Mammary epithelial cell (primary cell): ENCODE data around the gene PDCD11.

ENCODE experiments used
- EZH2 ChIP-seq: IDR thresholded peaks from 2 replicates; pipeline ENCODE4 v1.6.1; 2012; ENCODE audit warnings: low read length, inconsistent platforms, borderline replicate concordance
- TF ChIP-seq, protein P1 (sequence below), 2 donors: IDR thresholded peaks in 1 of 2; conservative IDR thresholded peaks in 1 of 2; 2 replicates each; pipeline ENCODE4 v1.5.1; 2011 to 2012; ENCODE audit warnings: inconsistent platforms in 2 of 2, low read length in 2 of 2, mild to moderate bottlenecking in 2 of 2, control low read depth in 1 of 2, low read depth in 1 of 2; ENCODE audit not compliant: insufficient read depth in 1 of 2; ENCODE audit errors: extremely low read depth in 1 of 2

DNA sequence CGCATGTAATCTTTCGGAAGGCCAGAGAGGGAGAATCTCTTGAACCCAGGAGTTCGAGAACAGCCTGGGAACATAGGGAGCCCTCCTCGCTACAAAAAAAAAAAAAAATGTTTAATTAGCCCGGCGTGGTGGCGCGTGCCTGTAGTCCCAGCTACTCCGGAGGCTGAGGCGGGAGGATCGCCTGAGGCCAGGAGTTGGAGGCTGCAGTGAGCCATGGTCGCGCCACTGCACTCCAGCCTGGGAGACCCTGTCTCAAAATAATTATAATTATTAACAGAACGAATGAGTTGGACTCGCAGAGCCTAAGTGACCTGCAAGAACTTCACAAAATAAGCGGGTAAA lies 46.3 kb upstream of the PDCD11 start:
- TF ChIP-seq, protein P1, sequence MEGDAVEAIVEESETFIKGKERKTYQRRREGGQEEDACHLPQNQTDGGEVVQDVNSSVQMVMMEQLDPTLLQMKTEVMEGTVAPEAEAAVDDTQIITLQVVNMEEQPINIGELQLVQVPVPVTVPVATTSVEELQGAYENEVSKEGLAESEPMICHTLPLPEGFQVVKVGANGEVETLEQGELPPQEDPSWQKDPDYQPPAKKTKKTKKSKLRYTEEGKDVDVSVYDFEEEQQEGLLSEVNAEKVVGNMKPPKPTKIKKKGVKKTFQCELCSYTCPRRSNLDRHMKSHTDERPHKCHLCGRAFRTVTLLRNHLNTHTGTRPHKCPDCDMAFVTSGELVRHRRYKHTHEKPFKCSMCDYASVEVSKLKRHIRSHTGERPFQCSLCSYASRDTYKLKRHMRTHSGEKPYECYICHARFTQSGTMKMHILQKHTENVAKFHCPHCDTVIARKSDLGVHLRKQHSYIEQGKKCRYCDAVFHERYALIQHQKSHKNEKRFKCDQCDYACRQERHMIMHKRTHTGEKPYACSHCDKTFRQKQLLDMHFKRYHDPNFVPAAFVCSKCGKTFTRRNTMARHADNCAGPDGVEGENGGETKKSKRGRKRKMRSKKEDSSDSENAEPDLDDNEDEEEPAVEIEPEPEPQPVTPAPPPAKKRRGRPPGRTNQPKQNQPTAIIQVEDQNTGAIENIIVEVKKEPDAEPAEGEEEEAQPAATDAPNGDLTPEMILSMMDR (conservative IDR thresholded peaks at IDR 0.05 in 1 of 2, IDR thresholded peaks at IDR 0.05 in 1 of 2; ENCODE audit: extremely low read depth in 1 of 2, insufficient read depth in 1 of 2, low read depth in 1 of 2, low read length in 2 of 2) = no peak
- TF ChIP-seq EZH2 = no peak
